GM12878 (cell line): ENCODE data around the gene ACYP2. TPM values are rescaled to one million over a fixed set of nuclear protein-coding genes. Genes with fewer than 3 reads are reported as not detected.

Source experiments
- ASH2L ChIP-seq: fragments of 300-600, 200-600 bp; sonication (generic); IDR thresholded peaks from 2 replicates; pipeline ENCODE4 v1.6.1; 2017; ENCODE audit warnings: low read depth, mild to moderate bottlenecking, borderline replicate concordance
- ATF3 ChIP-seq: IDR thresholded peaks from 2 replicates; pipeline ENCODE4 v1.6.1; 2011; ENCODE audit warnings: low read depth, mild to moderate bottlenecking, low read length, moderate library complexity, borderline replicate concordance; ENCODE audit errors: extremely low read depth
- CTCF ChIP-seq, 3 experiments: IDR thresholded peaks in 2 of 3; conservative IDR thresholded peaks in 1 of 3; 2 replicates each; pipeline ENCODE4 v1.5.1; 2011; ENCODE audit warnings: low read depth in 3 of 3, low read length in 3 of 3, mild to moderate bottlenecking in 3 of 3, control low read depth in 2 of 3, moderate library complexity in 2 of 3, inconsistent platforms in 1 of 3, mixed read lengths in 1 of 3; ENCODE audit not compliant: control insufficient read depth in 2 of 3, insufficient read depth in 1 of 3; ENCODE audit errors: extremely low read depth in 1 of 3
- NBN ChIP-seq: fragments of 450-650 bp; IDR thresholded peaks from 2 replicates; pipeline ENCODE4 v1.6.1; 2016
- NFXL1 ChIP-seq: fragments of 450-650 bp; IDR thresholded peaks from 2 replicates; pipeline ENCODE4 v1.6.1; 2017; ENCODE audit warnings: antibody characterized with exemption, mild to moderate bottlenecking, borderline replicate concordance
- NR2C1 ChIP-seq: fragments of 450-650 bp; IDR thresholded peaks from 2 replicates; pipeline ENCODE4 v1.6.1; 2017; ENCODE audit warnings: antibody characterized with exemption, mild to moderate bottlenecking, moderate library complexity
- PBX3 ChIP-seq: IDR thresholded peaks from 2 replicates; pipeline ENCODE4 v1.6.1; 2011; ENCODE audit warnings: mild to moderate bottlenecking, low read depth, low read length, moderate library complexity; ENCODE audit not compliant: insufficient replicate concordance
- RELB ChIP-seq: fragments of 450-650 bp; IDR thresholded peaks from 2 replicates; pipeline ENCODE4 v1.6.1; 2017; ENCODE audit warnings: low read depth, mild to moderate bottlenecking, moderate library complexity
- SMC3 ChIP-seq: IDR thresholded peaks from 2 replicates; pipeline ENCODE4 v1.6.1; 2011; ENCODE audit warnings: low read length, improper control_type of control experiment, borderline replicate concordance
- SREBF2 ChIP-seq: IDR thresholded peaks from 2 replicates; pipeline ENCODE4 v1.6.1; 2012; ENCODE audit warnings: mild to moderate bottlenecking, low read length
- TAF1 ChIP-seq: IDR thresholded peaks from 2 replicates; pipeline ENCODE4 v1.6.1; 2011; ENCODE audit warnings: mild to moderate bottlenecking, low read depth, low read length, borderline replicate concordance
- TCF12 ChIP-seq: IDR thresholded peaks from 2 replicates; pipeline ENCODE4 v1.6.1; 2011; ENCODE audit warnings: low read depth, mild to moderate bottlenecking, low read length
- ZNF592 ChIP-seq: fragments of 450-650 bp; IDR thresholded peaks from 2 replicates; pipeline ENCODE4 v1.6.1; 2017; ENCODE audit warnings: mild to moderate bottlenecking, moderate library complexity
- polyA plus RNA-seq, 11 experiments: library from polyadenylated mRNA; depleted of rRNA in 4 of 11; unstranded in 6 of 11; stranded (reverse) in 5 of 11; fragments of >200 nt; fragmentation: Nextera tagmentation in 4 of 11; fragmentation: Illumina TruSeq in 1 of 11; extraction: Ambion mirVana in 4 of 11; extraction: Trizol in 1 of 11; gene quantifications; 1 replicate in 1 of 11; 2 replicates in 10 of 11; pipeline versions ENCODE4 v1.2.1 to v1.2.3, GENCODE V29; 2011 to 2016; ENCODE audit warnings: inconsistent platforms in 2 of 11, missing spikeins in 2 of 11, low read depth in 1 of 11
- total RNA-seq, 4 experiments: library from RNA; depleted of rRNA in 3 of 4; stranded (reverse); fragments of >200 nt in 3 of 4; fragmentation: Illumina TruSeq in 1 of 4; extraction: Trizol in 1 of 4; gene quantifications; 2 replicates each; pipeline versions ENCODE4 v1.2.1 to v1.2.3, GENCODE V29; 2013 to 2021

ACYP2 gene
- total and polyA plus RNA-seq, 10 of the 15 experiments (the other 5 are each of a cell fraction or from before 2014, with no cell fraction given) = 4.2 to 16.3 (median 9.0) TPM

GRCh38 chr2:54206596-54206995, 91.2 kb downstream of the ACYP2 start (continued):
- TF ChIP-seq TCF12 (no peak), SREBF2 (no peak), CTCF (IDR thresholded peaks at IDR 0.05 in 2 of 3, conservative IDR thresholded peaks at IDR 0.05 in 1 of 3; ENCODE audit: control insufficient read depth in 2 of 3, extremely low read depth in 1 of 3, insufficient read depth in 1 of 3, low read depth in 3 of 3, low read length in 3 of 3) (peak; percentile 39 to 50 (median 45); a peak in 4 of 6 replicates), NFXL1 (no peak), RELB (no peak), PBX3 (no peak), ASH2L (no peak), NBN (no peak), TAF1 (no peak), NR2C1 (no peak), SMC3 (peak; percentile 39; the same call in 1 of the 2 replicates), ZNF592 (0 out of 2 replicates have a peak, but pooled peaks have one; percentile 32), ATF3 (no peak)
- TF ChIP-seq, all 136 proteins: peak for 4
